H1 (cell line): ENCODE results near the gene WDR59. TPM values are rescaled to one million over a fixed set of nuclear protein-coding genes. Genes with fewer than 3 reads are reported as not detected.

Source experiments
- CTCF ChIA-PET: fragments of 300-600 bp; sonication (Branson Sonifier 250); formaldehyde crosslinking; loops from one replicate; lab custom pipeline; 2021; ENCODE audit not compliant: partially characterized antibody; lab: Charles Lee
- POLR2A ChIA-PET: fragments of 300-600 bp; sonication (Branson Sonifier 250); formaldehyde crosslinking; loops from one replicate; lab custom pipeline; 2021; ENCODE audit warnings: inconsistent platforms; ENCODE audit not compliant: partially characterized antibody; lab: Charles Lee
- DNase-seq, 2 experiments: peaks; one replicate each; pipeline versions ENCODE4 v3.0.0 to v3.0.0-alpha.2; 2010 to 2022; ENCODE audit warnings: low spot score in 2 of 2, low read depth in 1 of 2, mixed read lengths in 1 of 2
- FAIRE-seq: peaks from 2 replicates; lab custom pipeline; 2011; peaks lifted over from hg19 to GRCh38; lab: Jason Lieb, UNC
- H2AFZ ChIP-seq: 2 replicates; pipeline ENCODE4 v1.8.1; 2012; ENCODE audit warnings: low read length, inconsistent platforms
- H2AK5ac ChIP-seq: 2 replicates; pipeline ENCODE4 v1.6.1; 2013; ENCODE audit warnings: low read depth, low read length
- H2BK120ac ChIP-seq: replicated peaks from 2 replicates; pipeline ENCODE3; 2013; ENCODE audit warnings: low read depth, low read length, inconsistent platforms
- H2BK12ac ChIP-seq: 2 replicates; pipeline ENCODE4 v1.6.1; 2013; ENCODE audit warnings: low read depth, low read length
- H2BK15ac ChIP-seq: 2 replicates; pipeline ENCODE4 v1.6.1; 2013; ENCODE audit warnings: low read length
- H2BK20ac ChIP-seq: 2 replicates; pipeline ENCODE4 v1.6.1; 2013; ENCODE audit warnings: low read length
- H2BK5ac ChIP-seq: 2 replicates; pipeline ENCODE4 v1.6.1; 2013; ENCODE audit warnings: low read depth, low read length
- H3K14ac ChIP-seq: 2 replicates; pipeline ENCODE4 v1.6.1; 2013; ENCODE audit warnings: inconsistent platforms; ENCODE audit not compliant: insufficient read length
- H3K18ac ChIP-seq: 2 replicates; pipeline ENCODE4 v1.6.1; 2013; ENCODE audit warnings: low read length; ENCODE audit errors: extremely low read depth
- H3K23ac ChIP-seq: 2 replicates; pipeline ENCODE4 v1.6.1; 2013; ENCODE audit warnings: inconsistent platforms; ENCODE audit not compliant: insufficient read length
- H3K23me2 ChIP-seq: 2 replicates; pipeline ENCODE4 v1.6.1; 2013; ENCODE audit warnings: low read depth, low read length
- H3K27ac ChIP-seq: 2 replicates; pipeline ENCODE4 v1.6.1; 2011; ENCODE audit warnings: low read depth, low read length, inconsistent platforms
- H3K27me3 ChIP-seq, 4 experiments: replicated peaks in 1 of 4; 1 replicate in 1 of 4; 2 replicates in 3 of 4; pipeline versions ENCODE4 v1.6.1 to v1.8.1; 2011 to 2013; ENCODE audit warnings: low read length in 3 of 4, mild to moderate bottlenecking in 3 of 4, inconsistent platforms in 2 of 4, mixed read lengths in 2 of 4, moderate library complexity in 1 of 4; ENCODE audit not compliant: control insufficient read depth in 3 of 4, insufficient read depth in 3 of 4; ENCODE audit errors: extremely low read depth in 1 of 4
- H3K36me3 ChIP-seq, 4 experiments: 2 replicates each; pipeline versions ENCODE4 v1.6.1 to v1.8.1; 2011 to 2013; ENCODE audit warnings: mild to moderate bottlenecking in 4 of 4, low read length in 3 of 4, moderate library complexity in 2 of 4, control low read depth in 1 of 4, inconsistent platforms in 1 of 4; ENCODE audit not compliant: insufficient read depth in 4 of 4, control insufficient read depth in 2 of 4
- H3K4ac ChIP-seq: replicated peaks from 2 replicates; pipeline ENCODE3; 2013; ENCODE audit warnings: low read length, low read depth, mixed read lengths, inconsistent platforms; ENCODE audit not compliant: insufficient read length
- H3K4me1 ChIP-seq, 4 experiments: replicated peaks in 1 of 4; 1 replicate in 1 of 4; 2 replicates in 3 of 4; pipeline versions ENCODE4 v1.6.1 to v1.8.1; 2011 to 2013; ENCODE audit warnings: low read length in 3 of 4, inconsistent platforms in 2 of 4, mixed read lengths in 1 of 4; ENCODE audit not compliant: insufficient read depth in 4 of 4, control insufficient read depth in 3 of 4
- H3K4me2 ChIP-seq, 2 experiments: 2 replicates each; pipeline versions ENCODE4 v1.6.1 to v1.8.1; 2011 to 2013; ENCODE audit warnings: low read depth in 2 of 2, low read length in 2 of 2, control low read depth in 1 of 2, inconsistent platforms in 1 of 2, mild to moderate bottlenecking in 1 of 2; ENCODE audit not compliant: insufficient read depth in 1 of 2
- H3K4me3 ChIP-seq, 4 experiments: fragments of 200-600, 300-600 bp in 1 of 4; sonication (generic), shearing (Covaris generic), sonication (Bioruptor Twin) in 1 of 4; 2 replicates each; pipeline versions ENCODE4 v1.5.1 to v1.8.1; 2011 to 2016; ENCODE audit warnings: low read length in 4 of 4, low read depth in 3 of 4, control low read depth in 2 of 4, inconsistent platforms in 2 of 4, mild to moderate bottlenecking in 2 of 4, mixed read lengths in 1 of 4, moderate library complexity in 1 of 4; ENCODE audit not compliant: insufficient read depth in 2 of 4; ENCODE audit errors: extremely low read depth in 1 of 4
- H3K56ac ChIP-seq: replicated peaks from 2 replicates; pipeline ENCODE3; 2013; ENCODE audit warnings: low read depth, mild to moderate bottlenecking, mixed read lengths, low read length, inconsistent platforms; ENCODE audit not compliant: insufficient read length
- H3K79me1 ChIP-seq: 2 replicates; pipeline ENCODE4 v1.6.1; 2013; ENCODE audit warnings: low read depth, low read length, control low read depth
- H3K79me2 ChIP-seq, 2 experiments: 2 replicates each; pipeline versions ENCODE4 v1.6.1 to v1.8.1; 2012 to 2013; ENCODE audit warnings: low read length in 2 of 2, mild to moderate bottlenecking in 2 of 2, inconsistent platforms in 1 of 2; ENCODE audit not compliant: insufficient read depth in 2 of 2, control insufficient read depth in 1 of 2
- H3K9ac ChIP-seq, 4 experiments: replicated peaks in 1 of 4; 1 replicate in 1 of 4; 2 replicates in 3 of 4; pipeline versions ENCODE4 v1.6.1 to v1.8.1; 2011 to 2013; ENCODE audit warnings: low read depth in 3 of 4, low read length in 3 of 4, control low read depth in 2 of 4, mild to moderate bottlenecking in 2 of 4, moderate library complexity in 2 of 4, inconsistent platforms in 1 of 4; ENCODE audit errors: extremely low read depth in 1 of 4
- H3K9me3 ChIP-seq, 2 experiments: 2 replicates each; pipeline versions ENCODE4 v1.6.1 to v1.8.1; 2012 to 2013; ENCODE audit warnings: mild to moderate bottlenecking in 2 of 2, moderate library complexity in 2 of 2, control low read depth in 1 of 2, inconsistent platforms in 1 of 2, low read depth in 1 of 2, low read length in 1 of 2, mixed read lengths in 1 of 2; ENCODE audit not compliant: insufficient read depth in 2 of 2
- H4K20me1 ChIP-seq, 2 experiments: replicated peaks in 1 of 2; 2 replicates each; pipeline versions ENCODE3 to v1.8.1; 2011 to 2013; ENCODE audit warnings: inconsistent platforms in 2 of 2, low read length in 2 of 2, mild to moderate bottlenecking in 1 of 2; ENCODE audit not compliant: insufficient read depth in 2 of 2, control insufficient read depth in 1 of 2
- H4K5ac ChIP-seq: 2 replicates; pipeline ENCODE4 v1.6.1; 2013; ENCODE audit warnings: low read length, low read depth, mixed read lengths, inconsistent platforms; ENCODE audit not compliant: insufficient read length
- H4K8ac ChIP-seq: 2 replicates; pipeline ENCODE4 v1.8.0; 2013; ENCODE audit warnings: mild to moderate bottlenecking, moderate library complexity, low read length, inconsistent platforms; ENCODE audit not compliant: insufficient read depth; ENCODE audit errors: extremely low read depth
- H4K91ac ChIP-seq: replicated peaks from 2 replicates; pipeline ENCODE3; 2013; ENCODE audit warnings: low read length, mixed read lengths, inconsistent platforms; ENCODE audit not compliant: insufficient read length
- CBX5 ChIP-seq: fragments of 300-800, 300-1000 bp; sonication (generic); IDR thresholded peaks from 2 replicates; pipeline ENCODE4 v1.7.1; 2016; ENCODE audit warnings: antibody characterized with exemption, low read length, low read depth
- CREB1 ChIP-seq: IDR thresholded peaks from 2 replicates; pipeline ENCODE4 v1.6.1; 2012; ENCODE audit warnings: inconsistent platforms
- FOSL1 ChIP-seq: IDR thresholded peaks from 2 replicates; pipeline ENCODE4 v1.6.1; 2011; ENCODE audit warnings: mild to moderate bottlenecking, low read depth, low read length, moderate library complexity; ENCODE audit not compliant: insufficient read depth
- HDAC2 ChIP-seq, 2 experiments: fragments of 300-600 bp in 1 of 2; sonication (generic) in 1 of 2; IDR thresholded peaks; 2 replicates each; pipeline ENCODE4 v1.6.1; 2011 to 2012; ENCODE audit warnings: low read depth in 2 of 2, low read length in 2 of 2, mild to moderate bottlenecking in 2 of 2, moderate library complexity in 2 of 2, borderline replicate concordance in 1 of 2, inconsistent platforms in 1 of 2
- JUN ChIP-seq: IDR thresholded peaks from 2 replicates; pipeline ENCODE4 v1.6.1; 2011; ENCODE audit warnings: low read depth, mild to moderate bottlenecking, improper control_type of control experiment, low read length
- KDM1A ChIP-seq: fragments of 200-600, 300-600 bp; sonication (generic); IDR thresholded peaks from 2 replicates; pipeline ENCODE4 v1.7.1; 2016; ENCODE audit warnings: mild to moderate bottlenecking, low read length, borderline replicate concordance
- NANOG ChIP-seq: IDR thresholded peaks from 2 replicates; pipeline ENCODE4 v1.6.1; 2011; ENCODE audit warnings: low read length, low read depth, mild to moderate bottlenecking, inconsistent platforms; ENCODE audit not compliant: insufficient read depth, poor library complexity, severe bottlenecking
- RAD21 ChIP-seq, 2 experiments: IDR thresholded peaks in 1 of 2; conservative IDR thresholded peaks in 1 of 2; 2 replicates each; pipeline ENCODE4 v1.6.1; 2011; ENCODE audit warnings: low read depth in 2 of 2, low read length in 2 of 2, improper control_type of control experiment in 1 of 2, inconsistent platforms in 1 of 2, mild to moderate bottlenecking in 1 of 2, moderate library complexity in 1 of 2
- SP4 ChIP-seq: IDR thresholded peaks from 2 replicates; pipeline ENCODE4 v1.6.1; 2012; ENCODE audit warnings: low read length, inconsistent platforms
- SRF ChIP-seq: IDR thresholded peaks from 2 replicates; pipeline ENCODE4 v1.6.1; 2011; ENCODE audit warnings: mild to moderate bottlenecking, low read depth, low read length, moderate library complexity
- TEAD4 ChIP-seq: IDR thresholded peaks from 2 replicates; pipeline ENCODE4 v1.6.1; 2012; ENCODE audit warnings: low read depth, low read length, inconsistent platforms, mixed read lengths
- YY1 ChIP-seq: IDR thresholded peaks from 2 replicates; pipeline ENCODE4 v1.6.1; 2011; ENCODE audit warnings: low read depth, mild to moderate bottlenecking, low read length
- WGBS, 2 experiments: shearing (Covaris generic) in 1 of 2; methylation state at CpG; one replicate each; pipeline versions ENCODE4 v1.1.6 to v1.1.7; 2013 to 2015; ENCODE audit warnings: low lambda C conversion rate in 2 of 2, mixed read lengths in 2 of 2, inconsistent platforms in 1 of 2, low coverage in 1 of 2, missing lambda C conversion rate in 1 of 2; ENCODE audit not compliant: insufficient replicate concordance in 2 of 2, insufficient coverage in 1 of 2, insufficient read length in 1 of 2; ENCODE audit errors: extremely low coverage in 1 of 2, missing lambda C conversion rate in 1 of 2; 5-methylcytosine and 5-hydroxymethylcytosine counted together
- polyA plus RNA-seq, 7 experiments: library from polyadenylated mRNA; depleted of rRNA in 3 of 7; stranded (reverse) in 5 of 7; unstranded in 2 of 7; fragments of >200 nt in 5 of 7; fragments of 200-250 nt in 2 of 7; gene quantifications; 1 replicate in 5 of 7; 2 replicates in 1 of 7; 4 replicates in 1 of 7; pipeline versions ENCODE4 v1.2.1 to v1.2.3, GENCODE V29; 2011 to 2013; ENCODE audit warnings: missing spikeins in 2 of 7, mixed read lengths in 2 of 7
- total RNA-seq: library from RNA; stranded (reverse); fragmentation: NEBNext Ultra II Directional; extraction: Animal tissue kit (Norgen Biotek cat#: 25700); gene quantifications from 2 replicates; pipeline ENCODE4 v1.2.1, GENCODE V29; 2021

Gene WDR59
- total and polyA plus RNA-seq, 2 of the 8 experiments (the other 6 are each of a cell fraction or from before 2014, with no cell fraction given): 84.2 to 124 TPM

GRCh38 chr16:74862743-74863244 lies 122.1 kb downstream of the WDR59 start:
- Histone ChIP-seq H4K8ac (no peak overlapping the region), H3K4me2 (no peak overlapping the region), H3K4ac (no peak overlapping the region), H2AK5ac (no peak overlapping the region), H3K9ac (no peak overlapping the region), H3K79me1 (no peaks in the 10 kb centered on the region), H3K4me3 (no peak overlapping the region), H3K9me3 (no peaks in the 10 kb centered on the region), H3K27me3 (no peaks in the 10 kb centered on the region), H3K36me3 (no peaks in the 10 kb centered on the region), H2BK5ac (no peak overlapping the region), H2BK120ac (no peak overlapping the region), H3K56ac (no peak overlapping the region), H3K14ac (no peak overlapping the region), H3K27ac (no peak overlapping the region), H2BK15ac (no peak overlapping the region), H3K18ac (no peak overlapping the region), H4K91ac (no peak overlapping the region), H2BK20ac (no peak overlapping the region), H3K79me2 (no peaks in the 10 kb centered on the region), H4K5ac (no peak overlapping the region), H3K4me1 (peaks cover 6 to 17% (median 10%) of the 10 kb centered on the region in 4 experiments; a peak in 5 of 7 replicates), H2BK12ac (no peak overlapping the region), H2AFZ (peak overlapping the region; percentile 54; the same call in 1 of the 2 replicates), H3K23me2 (peaks cover 2% of the 10 kb centered on the region), H3K23ac (no peak overlapping the region), H4K20me1 (no peaks in the 10 kb centered on the region)
- POLR2A ChIA-PET: interaction anchor here (0.8 to 2.1 kb wide), 4 partner anchors 8 to 196 kb away, joined by 3 to 6 read pairs (median 5); partner anchors contain the start of gene RFWD3
- 38% methylated on average over 10 of the region's 10 CpGs; no CpG with 5 or more reads in 1 of the 2 experiments for WGBS, 2 experiments
- CTCF ChIA-PET: interaction anchor here (0.7 to 5.7 kb wide), 79 partner anchors 8 to 919 kb away, joined by 3 to 123 read pairs (median 4); partner anchors contain the start of genes FA2H, LDHD, MLKL and RFWD3
- DNase-seq: no peak
- FAIRE-seq: no peak
- TF ChIP-seq NANOG (no peak), JUN (no peak), FOSL1 (no peak), CREB1 (peak; percentile 47; the same call in 1 of the 2 replicates), SP4 (no peak), CBX5 (no peak), RAD21 (IDR thresholded peaks at IDR 0.05 in 1 of 2, conservative IDR thresholded peaks at IDR 0.05 in 1 of 2; ENCODE audit: low read depth in 2 of 2, low read length in 2 of 2) (peak; percentile 90 to 91), TEAD4 (peak; percentile 66; the same call in 1 of the 2 replicates), KDM1A (no peak), YY1 (no peak), SRF (no peak), HDAC2 (IDR thresholded peaks at IDR 0.05; ENCODE audit: borderline replicate concordance in 1 of 2, low read depth in 2 of 2, low read length in 2 of 2) (no peak)
